GM18517 (cell line): Measurements from ENCODE around the gene HAPLN2.

ENCODE experiments used
- ATAC-seq: cut with Tn5 transposase; IDR thresholded peaks from one replicate; pipeline ENCODE4 v1.9.1; 2021; ENCODE audit warnings: mild to moderate bottlenecking, moderate library complexity; ENCODE audit not compliant: unreplicated experiment

HAPLN2 gene

GRCh38 chr1:156643778-156644092 is 24.5 kb downstream of the HAPLN2 start:
- no peak for ATAC-seq

- ATAC-seq = no peak
Measured at GRCh38 chr1:156644146-156644545, 24.9 kb downstream of the HAPLN2 start.

- ATAC-seq = no peak
Measured at GRCh38 chr1:156644640-156645039, 25.4 kb downstream of the HAPLN2 start.

GRCh38 chr1:156645056-156645455 is 25.8 kb downstream of the HAPLN2 start:
- no peak for ATAC-seq

- no peak for ATAC-seq
Measured at GRCh38 chr1:156645666-156646065, 26.5 kb downstream of the HAPLN2 start.

- ATAC-seq = no peak
Measured at GRCh38 chr1:156646738-156647211, 27.6 kb downstream of the HAPLN2 start.

GRCh38 chr1:156647351-156647750 is 28.1 kb downstream of the HAPLN2 start:
- ATAC-seq = no peak

- ATAC-seq = no peak
Measured at GRCh38 chr1:156648496-156648895, 29.3 kb downstream of the HAPLN2 start.

- no peak for ATAC-seq
Measured at GRCh38 chr1:156648951-156649350, 29.7 kb downstream of the HAPLN2 start.

GRCh38 chr1:156652131-156652991 is 33.1 kb downstream of the HAPLN2 start:
- no peak for ATAC-seq

- no peak for ATAC-seq
Measured at GRCh38 chr1:156652992-156653355, 33.8 kb downstream of the HAPLN2 start.

- no peak for ATAC-seq
Measured at GRCh38 chr1:156654700-156655099, 35.5 kb downstream of the HAPLN2 start.

- no peak for ATAC-seq
Measured at GRCh38 chr1:156655151-156655903, 36.1 kb downstream of the HAPLN2 start.

GRCh38 chr1:156655904-156656516 is 36.8 kb downstream of the HAPLN2 start:
- ATAC-seq = no peak

GRCh38 chr1:156656806-156657740 is 37.9 kb downstream of the HAPLN2 start:
- no peak for ATAC-seq

GRCh38 chr1:156657741-156658319 is 38.6 kb downstream of the HAPLN2 start:
- ATAC-seq = no peak

- no peak for ATAC-seq
Measured at GRCh38 chr1:156658496-156658895, 39.3 kb downstream of the HAPLN2 start.

GRCh38 chr1:156658945-156659574 is 39.8 kb downstream of the HAPLN2 start:
- ATAC-seq = no peak

- ATAC-seq = no peak
Measured at GRCh38 chr1:156659661-156659987, 40.4 kb downstream of the HAPLN2 start.
